ENCODE results near the gene RPL31. TPM values are rescaled to one million over a fixed set of nuclear protein-coding genes. Genes with fewer than 3 reads are reported as not detected.

RPL31 gene
- total RNA-seq, 1 experiment from 2014 or later, result 1,893 TPM

GRCh38 chr2:100972452-100972851 is 29.6 kb upstream of the RPL31 start:
- no peak overlapping the region for H2BK15ac ChIP-seq (ENCODE audit: low read depth, low read length)
- H2BK12ac ChIP-seq (ENCODE audit: insufficient read length, low read depth, low read length), result no peak overlapping the region
- H3K36me3 Mint-ChIP-seq (ENCODE audit: insufficient read depth in 1 of 3, low read depth in 3 of 3), result no peaks in the 10 kb centered on the region
- H2AK5ac ChIP-seq (ENCODE audit: insufficient read length, low read length), result no peak overlapping the region
- no peak overlapping the region for H3K14ac ChIP-seq (ENCODE audit: insufficient read depth, low read length)
- H3K4me1 ChIP-seq (ENCODE audit: insufficient read depth, low read length), result no peaks in the 10 kb centered on the region
- TF ChIP-seq CTCF (conservative IDR thresholded peaks at IDR 0.05), result no peak
- no peak overlapping the region for H4K5ac ChIP-seq (ENCODE audit: insufficient read length, low read depth, low read length)
- H3K4me3 Mint-ChIP-seq, result no peak overlapping the region
- H2BK120ac ChIP-seq (ENCODE audit: low read depth, low read length, poor library complexity, severe bottlenecking), result no peak overlapping the region
- DNase-seq, result no peak
- H2BK20ac ChIP-seq (ENCODE audit: low read depth, low read length, poor library complexity, severe bottlenecking), result no peak overlapping the region
- H3K27me3 ChIP-seq (ENCODE audit: insufficient read depth, low read length), result no peaks in the 10 kb centered on the region
- no CpG with 5 or more reads among the region's 7 CpGs for WGBS (ENCODE audit: extremely low coverage, insufficient read length, low lambda C conversion rate)
- H3K23ac ChIP-seq (ENCODE audit: insufficient read length, low read depth, low read length), result no peak overlapping the region
- H3T11ph ChIP-seq (ENCODE audit: low read length), result no peak overlapping the region
- no peaks in the 10 kb centered on the region for H3K9me3 Mint-ChIP-seq
- no peaks in the 10 kb centered on the region for H3K79me1 ChIP-seq (ENCODE audit: insufficient read depth, low read depth, low read length, poor library complexity, severe bottlenecking)
- no peak overlapping the region for H3K56ac ChIP-seq (ENCODE audit: insufficient read length, low read depth, low read length)
- H2BK5ac ChIP-seq (ENCODE audit: insufficient read length, low read length), result no peak overlapping the region
- no peak overlapping the region for H3K4ac ChIP-seq (ENCODE audit: low read depth, low read length)
- H3K9me3 ChIP-seq (ENCODE audit: control insufficient read depth, low read depth, low read length), result no peaks in the 10 kb centered on the region
- H3K27ac Mint-ChIP-seq, result no peak overlapping the region; a peak in 1 of 7 replicates
- no peak overlapping the region for H4K8ac ChIP-seq (replicated peaks; ENCODE audit: insufficient read length, low read depth, low read length)
- no peak overlapping the region for H3K9ac ChIP-seq (ENCODE audit: extremely low read depth, insufficient read length, low read length)
- no peaks in the 10 kb centered on the region; the same call in 1 of the 2 replicates for H3K27me3 Mint-ChIP-seq (ENCODE audit: low read depth)
- H4K91ac ChIP-seq (ENCODE audit: insufficient read length, low read depth, low read length), result no peak overlapping the region
- H3K27ac ChIP-seq (ENCODE audit: insufficient read length, low read depth, low read length), result no peak overlapping the region
- no peaks in the 10 kb centered on the region for H4K20me1 ChIP-seq (ENCODE audit: control insufficient read depth, insufficient read depth, insufficient read length)
- no peak overlapping the region for H3K4me2 ChIP-seq (ENCODE audit: insufficient read depth, insufficient read length, low read length)
- no peaks in the 10 kb centered on the region for H3K4me1 Mint-ChIP-seq
- H3K18ac ChIP-seq (ENCODE audit: insufficient read length, low read depth, low read length), result no peak overlapping the region
- no peaks in the 10 kb centered on the region for H3K23me2 ChIP-seq (ENCODE audit: insufficient read length, low read depth, low read length, poor library complexity, severe bottlenecking)
- no peak overlapping the region for H2AFZ ChIP-seq (ENCODE audit: low read length)
- no peaks in the 10 kb centered on the region for H3K79me2 ChIP-seq (ENCODE audit: insufficient read depth, low read length)
